ENCODE results near the gene HELLS. TPM values are rescaled to one million over a fixed set of nuclear protein-coding genes. Genes with fewer than 3 reads are reported as not detected.

The HELLS gene
- total and polyA plus RNA-seq, 2 experiments from 2014 or later = 776 to 913 TPM

DNA sequence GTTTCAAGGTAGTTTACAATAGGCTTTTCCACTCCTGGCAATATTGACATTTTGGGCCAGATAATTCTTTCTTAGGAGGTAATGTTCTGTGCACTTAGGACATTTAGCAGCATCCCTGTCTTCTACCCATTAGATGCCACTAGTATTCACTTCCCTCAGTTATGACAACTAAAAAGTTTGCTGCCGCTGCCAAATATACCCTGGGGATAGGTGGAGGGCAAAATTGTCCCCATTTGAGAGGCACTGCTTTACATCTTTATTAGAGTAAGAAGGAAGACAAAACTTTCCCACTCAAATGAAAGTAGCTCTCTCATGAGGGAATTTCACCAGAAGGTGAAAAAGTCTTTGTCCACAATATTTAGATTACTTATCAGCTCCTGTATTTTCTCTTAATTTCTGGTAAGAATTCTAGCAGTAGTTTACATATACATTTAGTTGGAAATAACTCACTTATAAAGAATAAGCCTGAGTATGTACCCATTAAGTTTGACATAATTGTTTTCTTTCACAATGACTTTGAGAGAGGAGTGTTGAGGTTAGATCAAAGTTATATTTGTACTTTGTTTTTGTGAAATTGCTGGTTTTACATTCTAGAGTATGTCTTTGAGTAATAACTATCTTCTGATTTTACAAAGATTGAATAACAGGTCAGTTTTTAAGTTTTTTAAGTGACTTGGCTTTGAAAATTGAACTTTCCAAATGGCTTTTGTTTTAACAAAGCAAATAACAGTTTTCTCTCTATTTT, 46.0 kb downstream of the HELLS start (continued):
- TF ChIP-seq, protein P1, sequence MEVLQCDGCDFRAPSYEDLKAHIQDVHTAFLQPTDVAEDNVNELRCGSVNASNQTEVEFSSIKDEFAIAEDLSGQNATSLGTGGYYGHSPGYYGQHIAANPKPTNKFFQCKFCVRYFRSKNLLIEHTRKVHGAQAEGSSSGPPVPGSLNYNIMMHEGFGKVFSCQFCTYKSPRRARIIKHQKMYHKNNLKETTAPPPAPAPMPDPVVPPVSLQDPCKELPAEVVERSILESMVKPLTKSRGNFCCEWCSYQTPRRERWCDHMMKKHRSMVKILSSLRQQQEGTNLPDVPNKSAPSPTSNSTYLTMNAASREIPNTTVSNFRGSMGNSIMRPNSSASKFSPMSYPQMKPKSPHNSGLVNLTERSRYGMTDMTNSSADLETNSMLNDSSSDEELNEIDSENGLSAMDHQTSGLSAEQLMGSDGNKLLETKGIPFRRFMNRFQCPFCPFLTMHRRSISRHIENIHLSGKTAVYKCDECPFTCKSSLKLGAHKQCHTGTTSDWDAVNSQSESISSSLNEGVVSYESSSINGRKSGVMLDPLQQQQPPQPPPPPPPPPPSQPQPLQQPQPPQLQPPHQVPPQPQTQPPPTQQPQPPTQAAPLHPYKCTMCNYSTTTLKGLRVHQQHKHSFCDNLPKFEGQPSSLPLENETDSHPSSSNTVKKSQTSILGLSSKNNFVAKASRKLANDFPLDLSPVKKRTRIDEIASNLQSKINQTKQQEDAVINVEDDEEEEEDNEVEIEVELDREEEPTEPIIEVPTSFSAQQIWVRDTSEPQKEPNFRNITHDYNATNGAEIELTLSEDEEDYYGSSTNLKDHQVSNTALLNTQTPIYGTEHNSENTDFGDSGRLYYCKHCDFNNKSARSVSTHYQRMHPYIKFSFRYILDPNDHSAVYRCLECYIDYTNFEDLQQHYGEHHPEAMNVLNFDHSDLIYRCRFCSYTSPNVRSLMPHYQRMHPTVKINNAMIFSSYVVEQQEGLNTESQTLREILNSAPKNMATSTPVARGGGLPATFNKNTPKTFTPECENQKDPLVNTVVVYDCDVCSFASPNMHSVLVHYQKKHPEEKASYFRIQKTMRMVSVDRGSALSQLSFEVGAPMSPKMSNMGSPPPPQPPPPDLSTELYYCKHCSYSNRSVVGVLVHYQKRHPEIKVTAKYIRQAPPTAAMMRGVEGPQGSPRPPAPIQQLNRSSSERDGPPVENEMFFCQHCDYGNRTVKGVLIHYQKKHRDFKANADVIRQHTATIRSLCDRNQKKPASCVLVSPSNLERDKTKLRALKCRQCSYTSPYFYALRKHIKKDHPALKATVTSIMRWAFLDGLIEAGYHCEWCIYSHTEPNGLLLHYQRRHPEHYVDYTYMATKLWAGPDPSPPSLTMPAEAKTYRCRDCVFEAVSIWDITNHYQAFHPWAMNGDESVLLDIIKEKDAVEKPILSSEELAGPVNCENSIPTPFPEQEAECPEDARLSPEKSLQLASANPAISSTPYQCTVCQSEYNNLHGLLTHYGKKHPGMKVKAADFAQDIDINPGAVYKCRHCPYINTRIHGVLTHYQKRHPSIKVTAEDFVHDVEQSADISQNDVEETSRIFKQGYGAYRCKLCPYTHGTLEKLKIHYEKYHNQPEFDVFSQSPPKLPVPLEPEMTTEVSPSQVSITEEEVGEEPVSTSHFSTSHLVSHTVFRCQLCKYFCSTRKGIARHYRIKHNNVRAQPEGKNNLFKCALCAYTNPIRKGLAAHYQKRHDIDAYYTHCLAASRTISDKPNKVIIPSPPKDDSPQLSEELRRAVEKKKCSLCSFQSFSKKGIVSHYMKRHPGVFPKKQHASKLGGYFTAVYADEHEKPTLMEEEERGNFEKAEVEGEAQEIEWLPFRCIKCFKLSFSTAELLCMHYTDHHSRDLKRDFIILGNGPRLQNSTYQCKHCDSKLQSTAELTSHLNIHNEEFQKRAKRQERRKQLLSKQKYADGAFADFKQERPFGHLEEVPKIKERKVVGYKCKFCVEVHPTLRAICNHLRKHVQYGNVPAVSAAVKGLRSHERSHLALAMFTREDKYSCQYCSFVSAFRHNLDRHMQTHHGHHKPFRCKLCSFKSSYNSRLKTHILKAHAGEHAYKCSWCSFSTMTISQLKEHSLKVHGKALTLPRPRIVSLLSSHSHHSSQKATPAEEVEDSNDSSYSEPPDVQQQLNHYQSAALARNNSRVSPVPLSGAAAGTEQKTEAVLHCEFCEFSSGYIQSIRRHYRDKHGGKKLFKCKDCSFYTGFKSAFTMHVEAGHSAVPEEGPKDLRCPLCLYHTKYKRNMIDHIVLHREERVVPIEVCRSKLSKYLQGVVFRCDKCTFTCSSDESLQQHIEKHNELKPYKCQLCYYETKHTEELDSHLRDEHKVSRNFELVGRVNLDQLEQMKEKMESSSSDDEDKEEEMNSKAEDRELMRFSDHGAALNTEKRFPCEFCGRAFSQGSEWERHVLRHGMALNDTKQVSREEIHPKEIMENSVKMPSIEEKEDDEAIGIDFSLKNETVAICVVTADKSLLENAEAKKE (CRISPR knock-in tag; IDR thresholded peaks at IDR 0.05) = no peak
- TF ChIP-seq JUNB (IDR thresholded peaks at IDR 0.05; ENCODE audit: unreplicated experiment) (no peak), POLR2AphosphoS5 (IDR thresholded peaks at IDR 0.05; ENCODE audit: low read depth) (no peak)

DNA sequence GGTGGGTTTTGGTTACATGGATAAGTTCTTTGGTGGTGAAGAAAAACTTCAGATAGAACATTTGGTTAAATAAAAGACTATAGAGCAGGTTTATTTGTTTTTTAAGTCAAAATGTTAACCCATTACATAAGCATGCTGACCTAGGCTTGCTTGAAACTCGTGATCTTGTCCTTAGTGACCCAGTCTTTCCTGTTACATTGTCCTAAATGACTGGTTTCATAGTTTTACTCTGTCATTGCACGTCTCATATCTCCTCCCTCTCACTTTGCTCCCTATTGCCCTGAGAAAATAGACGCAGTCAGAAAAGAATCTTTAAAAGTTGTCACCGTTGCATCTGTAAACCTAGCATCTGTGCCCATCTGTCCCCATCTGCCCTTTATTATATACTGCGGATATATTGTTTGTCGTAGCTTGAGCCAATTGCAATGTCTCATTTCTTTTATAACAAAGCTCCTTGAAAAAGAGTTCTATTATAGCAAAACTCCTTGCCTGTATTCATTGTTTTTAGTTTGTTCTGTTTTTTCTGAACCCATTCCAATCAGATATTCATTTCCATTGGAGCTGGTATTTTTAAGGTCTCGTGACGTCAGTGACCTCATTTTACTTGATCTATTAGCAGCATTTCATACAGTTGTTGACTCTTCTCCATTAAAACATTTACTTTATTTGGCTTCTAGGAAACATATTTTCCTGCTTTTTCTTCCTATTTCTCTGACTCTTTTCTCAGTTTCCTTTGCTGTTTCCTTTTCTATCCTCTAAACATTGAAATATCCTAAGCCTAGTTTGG, 57.3 kb downstream of the HELLS start:
- Histone ChIP-seq H3K9me2 (ENCODE audit: insufficient read depth) (no peaks in the 10 kb centered on the region), H3K4me3 (no peak overlapping the region), H3K27me3 (ENCODE audit: insufficient read depth) (no peaks in the 10 kb centered on the region), H3K79me2 (replicated peaks; ENCODE audit: insufficient read depth) (no peaks in the 10 kb centered on the region; the same call in 1 of the 2 replicates), H4K20me1 (replicated peaks; ENCODE audit: insufficient read depth) (peaks cover 21% of the 10 kb centered on the region; the same call in 1 of the 2 replicates), H3K27ac (ENCODE audit: low read depth) (peak overlapping the region; percentile 47; the same call in 1 of the 2 replicates), H2AFZ (no peak overlapping the region), H3F3A (replicated peaks; ENCODE audit: low read depth) (peaks cover 3% of the 10 kb centered on the region; the same call in 1 of the 2 replicates), H3K4me2 (no peak overlapping the region), H3K4me1 (ENCODE audit: insufficient read depth) (no peaks in the 10 kb centered on the region), H3K36me3 (ENCODE audit: insufficient read depth) (peaks cover 89% of the 10 kb centered on the region)
- ATAC-seq (no peak), DNase-seq (ENCODE audit: low spot score) (no peak)
- Mint-ChIP-seq H3K4me1 (no peaks in the 10 kb centered on the region), H3K4me3 (no peak overlapping the region), H3K27ac (no peak overlapping the region), H3K36me3 (ENCODE audit: low read depth) (peaks cover 89% of the 10 kb centered on the region), H3K9me3 (no peaks in the 10 kb centered on the region), H3K27me3 (ENCODE audit: insufficient read depth, low read depth, poor library complexity) (peaks cover 2% of the 10 kb centered on the region)
- no peak for TF ChIP-seq EZH2 (IDR thresholded peaks at IDR 0.05; ENCODE audit: low read depth, unreplicated experiment)

Measured in GM23338 (cell line).